AG09309 (cell line): ENCODE data around the gene KRT15.
A peak's percentile ranks its signal among the peaks of the same experiment; 100 is the strongest.

Experiments used
- DNase-seq: peaks from one replicate; pipeline ENCODE4 v3.0.0-alpha.2; 2010; ENCODE audit warnings: low read depth
- H3K4me3 ChIP-seq: 2 replicates; pipeline ENCODE4 v1.5.1; 2011; ENCODE audit warnings: mild to moderate bottlenecking, low read depth, low read length, moderate library complexity; ENCODE audit not compliant: control insufficient read depth
- CTCF ChIP-seq: IDR thresholded peaks from 2 replicates; pipeline ENCODE4 v1.5.1; 2011; ENCODE audit warnings: mild to moderate bottlenecking, low read depth, low read length, inconsistent platforms; ENCODE audit not compliant: insufficient read depth, control insufficient read depth; ENCODE audit errors: missing control alignments

The KRT15 gene

GRCh38 chr17:41518789-41519449, at the start of gene KRT15:
KRT15 (minus strand) TSS chr17:41518890; CDS start chr17:41518827, 63 bp downstream.
- TF ChIP-seq CTCF: peak; percentile 21
- no peak within 1 kb of the TSS for H3K4me3 ChIP-seq
- no peak for DNase-seq

GRCh38 chr17:41567317-41567716, 48.6 kb upstream of the KRT15 start:
- no peak for DNase-seq
- no peak for TF ChIP-seq CTCF
- H3K4me3 ChIP-seq: no peak overlapping the region

- H3K4me3 ChIP-seq: no peak overlapping the region
- no peak for TF ChIP-seq CTCF
- DNase-seq: no peak
These were observed 46.6 kb upstream of the KRT15 start for GRCh38 chr17:41565338-41565737.

- H3K4me3 ChIP-seq: no peak overlapping the region
- TF ChIP-seq CTCF: no peak
- DNase-seq: no peak
These were observed 45.0 kb upstream of the KRT15 start for GRCh38 chr17:41563607-41564170.

GRCh38 chr17:41561554-41561953, 42.9 kb upstream of the KRT15 start:
- H3K4me3 ChIP-seq: no peak overlapping the region
- DNase-seq: no peak
- TF ChIP-seq CTCF: no peak

- DNase-seq: no peak
- no peak for TF ChIP-seq CTCF
- no peak overlapping the region for H3K4me3 ChIP-seq
These were observed 40.9 kb upstream of the KRT15 start for GRCh38 chr17:41559548-41559947.
